Progenitor cell of endocrine pancreas (in vitro differentiated cells): Measurements from ENCODE around the gene LPP. TPM values are rescaled to one million over a fixed set of nuclear protein-coding genes. Genes with fewer than 3 reads are reported as not detected.

Experiments used
- DNase-seq: peaks from one replicate; pipeline ENCODE4 v3.0.0; 2021; ENCODE audit warnings: low spot score; ENCODE audit not compliant: unreplicated experiment
- H3K27ac Mint-ChIP-seq: 2 replicates; pipeline ENCODE4 v1.8.0; 2021; ENCODE audit warnings: mild to moderate bottlenecking, moderate library complexity, mixed read lengths
- H3K27me3 Mint-ChIP-seq: 2 replicates; pipeline ENCODE4 v1.8.0; 2021; ENCODE audit warnings: mixed read lengths
- H3K36me3 Mint-ChIP-seq: 2 replicates; pipeline ENCODE4 v1.8.0; 2022; ENCODE audit warnings: mixed read lengths; ENCODE audit not compliant: insufficient read depth
- H3K4me1 Mint-ChIP-seq: 2 replicates; pipeline ENCODE4 v1.8.0; 2021; ENCODE audit warnings: low read depth, mixed read lengths
- H3K4me3 Mint-ChIP-seq: 2 replicates; pipeline ENCODE4 v1.8.0; 2021; ENCODE audit warnings: low read depth, mild to moderate bottlenecking, moderate library complexity, mixed read lengths
- H3K9me3 Mint-ChIP-seq: 2 replicates; pipeline ENCODE4 v1.8.0; 2021; ENCODE audit warnings: low read depth, mixed read lengths
- total RNA-seq: library from RNA; stranded (reverse); gene quantifications from 2 replicates; pipeline ENCODE4 v1.2.1, GENCODE V29; 2021
- TF ChIP-seq, protein P1 (sequence below): fragments of 200-600 bp; sonication (generic); IDR thresholded peaks from one replicate; pipeline ENCODE4 v1.5.0; 2021; ENCODE audit warnings: antibody characterized with exemption, mild to moderate bottlenecking; ENCODE audit not compliant: unreplicated experiment

The LPP gene
- total RNA-seq, 1 donor from 2014 or later: 131 TPM

DNA sequence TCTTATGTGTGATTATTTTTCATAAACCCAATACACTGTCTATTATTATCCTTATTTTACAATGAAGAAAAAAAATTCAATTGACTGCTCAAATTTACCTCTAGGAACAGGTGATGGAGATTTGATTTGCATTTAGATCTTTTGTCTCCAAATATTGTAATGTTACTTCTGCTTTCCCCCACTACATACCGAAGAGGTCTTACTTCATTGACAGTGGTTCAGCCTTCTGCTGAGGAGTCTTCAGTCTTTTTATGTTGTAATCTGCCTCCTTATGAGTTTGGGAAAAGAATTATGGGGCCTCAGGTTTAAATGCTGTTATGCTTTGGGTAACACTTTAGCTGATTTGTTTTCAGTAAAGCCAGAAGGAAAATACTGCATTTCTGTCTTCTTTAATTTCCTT, 199.5 kb downstream of the LPP start:
- Mint-ChIP-seq H3K4me1 (peaks cover 7% of the 10 kb centered on the region), H3K4me3 (no peak overlapping the region), H3K27ac (no peak overlapping the region), H3K36me3 (no peaks in the 10 kb centered on the region), H3K9me3 (no peaks in the 10 kb centered on the region), H3K27me3 (no peaks in the 10 kb centered on the region)
- TF ChIP-seq, protein P1, sequence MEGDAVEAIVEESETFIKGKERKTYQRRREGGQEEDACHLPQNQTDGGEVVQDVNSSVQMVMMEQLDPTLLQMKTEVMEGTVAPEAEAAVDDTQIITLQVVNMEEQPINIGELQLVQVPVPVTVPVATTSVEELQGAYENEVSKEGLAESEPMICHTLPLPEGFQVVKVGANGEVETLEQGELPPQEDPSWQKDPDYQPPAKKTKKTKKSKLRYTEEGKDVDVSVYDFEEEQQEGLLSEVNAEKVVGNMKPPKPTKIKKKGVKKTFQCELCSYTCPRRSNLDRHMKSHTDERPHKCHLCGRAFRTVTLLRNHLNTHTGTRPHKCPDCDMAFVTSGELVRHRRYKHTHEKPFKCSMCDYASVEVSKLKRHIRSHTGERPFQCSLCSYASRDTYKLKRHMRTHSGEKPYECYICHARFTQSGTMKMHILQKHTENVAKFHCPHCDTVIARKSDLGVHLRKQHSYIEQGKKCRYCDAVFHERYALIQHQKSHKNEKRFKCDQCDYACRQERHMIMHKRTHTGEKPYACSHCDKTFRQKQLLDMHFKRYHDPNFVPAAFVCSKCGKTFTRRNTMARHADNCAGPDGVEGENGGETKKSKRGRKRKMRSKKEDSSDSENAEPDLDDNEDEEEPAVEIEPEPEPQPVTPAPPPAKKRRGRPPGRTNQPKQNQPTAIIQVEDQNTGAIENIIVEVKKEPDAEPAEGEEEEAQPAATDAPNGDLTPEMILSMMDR: no peak
- no peak for DNase-seq

DNA sequence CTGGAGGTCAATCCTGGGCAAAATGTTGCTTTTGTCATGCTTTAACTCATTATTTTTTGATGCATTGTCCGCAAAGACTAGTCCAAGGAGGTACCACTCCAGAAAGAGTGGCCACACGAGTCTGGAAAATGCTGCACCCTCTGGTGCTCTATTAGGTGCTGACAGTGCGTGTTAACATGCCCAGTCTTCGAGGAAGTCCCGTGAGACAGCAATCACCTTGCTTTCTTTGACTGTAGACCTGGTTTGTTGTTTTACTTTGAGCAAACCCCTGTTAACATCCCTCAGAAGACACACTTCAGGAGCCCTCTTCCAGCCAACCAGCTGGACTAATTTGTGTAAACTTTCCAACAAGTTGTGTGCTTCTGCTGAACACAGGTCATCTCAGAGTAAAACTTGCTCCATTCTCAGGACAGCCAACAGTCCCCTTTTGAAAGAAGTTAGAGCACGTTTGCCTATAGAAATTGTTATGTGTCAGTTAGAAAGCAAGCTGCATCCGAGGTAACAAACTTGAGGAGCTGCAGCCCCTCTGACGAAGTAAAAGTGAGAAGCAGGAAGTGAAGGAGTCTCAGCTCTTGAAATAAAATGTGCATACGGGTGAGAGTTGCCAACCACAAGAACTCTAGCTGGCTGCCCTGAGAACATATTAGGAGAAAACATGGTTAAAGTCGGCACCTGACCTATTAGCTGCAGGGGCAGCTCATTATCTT, 205.0 kb downstream of the LPP start:
- H3K9me3 Mint-ChIP-seq: no peaks in the 10 kb centered on the region
- TF ChIP-seq, protein P1: no peak
- H3K4me1 Mint-ChIP-seq: peaks cover 11% of the 10 kb centered on the region
- no peak overlapping the region for H3K27ac Mint-ChIP-seq
- H3K27me3 Mint-ChIP-seq: no peaks in the 10 kb centered on the region
- no peak overlapping the region for H3K4me3 Mint-ChIP-seq
- peaks cover 3% of the 10 kb centered on the region for H3K36me3 Mint-ChIP-seq
- DNase-seq: no peak

DNA sequence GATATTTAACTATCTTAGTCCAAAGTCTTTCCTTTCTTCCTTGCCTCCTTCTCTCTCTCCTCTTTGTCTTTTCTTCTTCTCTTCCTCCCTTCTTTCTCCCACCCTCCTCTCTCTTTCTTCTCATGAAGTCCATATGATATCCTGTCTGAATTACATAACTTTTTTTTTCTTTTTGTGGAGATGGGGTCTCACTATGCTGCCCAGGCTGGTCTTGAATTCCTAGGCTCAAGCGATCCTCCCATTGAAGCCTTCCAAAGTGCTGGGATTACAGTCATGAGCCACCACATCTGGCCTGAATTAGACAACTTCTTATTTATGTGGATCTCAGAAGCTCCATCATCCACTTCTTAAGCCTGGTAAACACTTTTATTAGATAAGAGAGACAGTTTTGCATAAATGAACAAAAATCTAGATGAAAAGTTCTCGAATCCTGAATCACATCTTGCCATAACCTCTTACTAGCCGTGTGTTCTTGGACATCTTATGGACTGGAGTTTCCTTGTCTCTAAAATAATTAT, 206.5 kb downstream of the LPP start:
- H3K27ac Mint-ChIP-seq: no peak overlapping the region

DNA sequence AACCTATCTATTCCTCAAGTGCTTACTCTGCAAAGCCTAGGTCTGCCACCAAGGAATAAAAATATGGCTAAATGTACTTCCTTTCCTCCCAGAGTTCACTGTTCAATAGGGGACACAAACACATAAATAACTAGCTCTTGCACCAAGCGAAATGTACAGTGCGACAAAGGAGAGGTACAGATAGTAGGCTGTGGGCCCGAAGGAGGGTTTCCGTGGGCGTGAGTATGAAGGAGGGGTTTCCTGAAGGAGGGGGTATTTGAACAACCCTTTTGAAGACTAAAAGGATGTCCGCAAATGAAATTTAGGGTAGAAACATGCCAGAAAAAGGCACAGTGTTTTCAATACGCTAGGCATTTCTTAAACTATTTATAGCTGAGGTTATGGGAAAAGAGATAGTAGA, 207.9 kb downstream of the LPP start:
- Mint-ChIP-seq H3K27ac (peak overlapping the region; percentile 80), H3K4me1 (peaks cover 35% of the 10 kb centered on the region), H3K27me3 (no peaks in the 10 kb centered on the region)

More for the DNA sequence above, 206.5 kb downstream of the LPP start:
- H3K36me3 Mint-ChIP-seq: peaks cover 4% of the 10 kb centered on the region
- H3K4me3 Mint-ChIP-seq: no peak overlapping the region
- H3K9me3 Mint-ChIP-seq: no peaks in the 10 kb centered on the region
- H3K27me3 Mint-ChIP-seq: no peaks in the 10 kb centered on the region
- peaks cover 25% of the 10 kb centered on the region for H3K4me1 Mint-ChIP-seq
- DNase-seq: no peak
- TF ChIP-seq, protein P1: no peak

DNA sequence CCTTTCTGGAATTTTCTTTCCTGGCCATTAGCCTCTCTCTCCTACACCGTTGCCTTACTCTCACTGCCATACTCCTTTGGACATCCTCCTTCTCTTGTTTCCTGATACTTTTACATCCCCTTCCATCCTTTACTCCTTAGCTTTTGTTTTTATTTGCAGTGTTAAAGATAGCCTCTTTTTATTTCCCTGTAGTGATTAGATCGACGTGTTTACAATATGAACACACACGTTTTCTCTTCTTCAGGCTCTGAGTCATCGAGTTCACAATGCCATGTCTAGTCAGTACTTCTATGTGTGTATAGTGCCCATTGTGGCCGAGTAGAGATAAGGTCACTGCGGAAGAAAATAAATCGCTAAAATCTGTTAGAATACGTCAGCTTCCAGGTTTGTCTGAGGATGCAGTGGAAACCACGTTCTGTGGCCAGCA, 208.5 kb downstream of the LPP start:
- no peak for DNase-seq
- Mint-ChIP-seq H3K9me3 (no peaks in the 10 kb centered on the region), H3K36me3 (peaks cover 4% of the 10 kb centered on the region), H3K4me3 (no peak overlapping the region), H3K27ac (peak overlapping the region; percentile 84), H3K4me1 (peaks cover 35% of the 10 kb centered on the region), H3K27me3 (no peaks in the 10 kb centered on the region)
- TF ChIP-seq, protein P1: no peak

More for the DNA sequence above, 207.9 kb downstream of the LPP start:
- no peak for DNase-seq
- Mint-ChIP-seq H3K4me3 (no peak overlapping the region), H3K9me3 (no peaks in the 10 kb centered on the region), H3K36me3 (peaks cover 4% of the 10 kb centered on the region)
- TF ChIP-seq, protein P1: no peak
